ENCODE measurements around the gene DHRS7.

Gene DHRS7

GRCh38 chr14:60164712-60165546 lies at the start of gene DHRS7:
Gene DHRS7 (minus strand): TSS chr14:60165398. CDS start chr14:60165309, 89 bp downstream.
- no peak for DNase-seq (ENCODE audit: low read depth, low spot score)
- Histone ChIP-seq H3K4me3 (ENCODE audit: low read length) (peak within 1 kb of the TSS; percentile 44), H3K9me3 (ENCODE audit: control insufficient read depth, insufficient read depth, low read length) (no peaks in the 10 kb centered on the region), H3K4me1 (ENCODE audit: control insufficient read depth, insufficient read depth, low read length) (peaks cover 1% of the 10 kb centered on the region; the same call in 1 of the 2 replicates), H3K27me3 (ENCODE audit: control insufficient read depth, insufficient read depth, low read length) (no peaks in the 10 kb centered on the region), H3K27ac (ENCODE audit: low read length) (no peak within 1 kb of the TSS), H3K36me3 (ENCODE audit: control insufficient read depth, insufficient read depth, low read length) (no peaks in the 10 kb centered on the region)
- WGBS (ENCODE audit: insufficient coverage, insufficient read length), result no CpG with 5 or more reads among the region's 68 CpGs

GRCh38 chr14:60214415-60215126 lies 49.4 kb upstream of the DHRS7 start:
- H3K27me3 ChIP-seq (ENCODE audit: control insufficient read depth, insufficient read depth, low read length), result no peaks in the 10 kb centered on the region

GRCh38 chr14:60214003-60214402 lies 48.8 kb upstream of the DHRS7 start:
- H3K27me3 ChIP-seq (ENCODE audit: control insufficient read depth, insufficient read depth, low read length), result no peaks in the 10 kb centered on the region
- no peaks in the 10 kb centered on the region for H3K36me3 ChIP-seq (ENCODE audit: control insufficient read depth, insufficient read depth, low read length)
- H3K27ac ChIP-seq (ENCODE audit: low read length), result no peak overlapping the region
- no peaks in the 10 kb centered on the region for H3K9me3 ChIP-seq (ENCODE audit: control insufficient read depth, insufficient read depth, low read length)
- no peak overlapping the region for H3K4me3 ChIP-seq (ENCODE audit: low read length)
- H3K4me1 ChIP-seq (ENCODE audit: control insufficient read depth, insufficient read depth, low read length), result no peaks in the 10 kb centered on the region
- no peak for DNase-seq (ENCODE audit: low read depth, low spot score)
- no CpG with 5 or more reads among the region's 3 CpGs for WGBS (ENCODE audit: insufficient coverage, insufficient read length)

More at GRCh38 chr14:60214415-60215126, 49.4 kb upstream of the DHRS7 start:
- H3K4me3 ChIP-seq (ENCODE audit: low read length), result no peak overlapping the region
- DNase-seq (ENCODE audit: low read depth, low spot score), result no peak
- H3K9me3 ChIP-seq (ENCODE audit: control insufficient read depth, insufficient read depth, low read length), result no peaks in the 10 kb centered on the region
- no CpG with 5 or more reads among the region's 1 CpG for WGBS (ENCODE audit: insufficient coverage, insufficient read length)
- H3K4me1 ChIP-seq (ENCODE audit: control insufficient read depth, insufficient read depth, low read length), result no peaks in the 10 kb centered on the region
- H3K36me3 ChIP-seq (ENCODE audit: control insufficient read depth, insufficient read depth, low read length), result no peaks in the 10 kb centered on the region
- no peak overlapping the region for H3K27ac ChIP-seq (ENCODE audit: low read length)

GRCh38 chr14:60212503-60213371 lies 47.5 kb upstream of the DHRS7 start:
- no CpG with 5 or more reads among the region's 5 CpGs for WGBS (ENCODE audit: insufficient coverage, insufficient read length)
- H3K4me1 ChIP-seq (ENCODE audit: control insufficient read depth, insufficient read depth, low read length), result no peaks in the 10 kb centered on the region
- H3K27me3 ChIP-seq (ENCODE audit: control insufficient read depth, insufficient read depth, low read length), result no peaks in the 10 kb centered on the region
- no peak overlapping the region for H3K27ac ChIP-seq (ENCODE audit: low read length)
- no peaks in the 10 kb centered on the region for H3K36me3 ChIP-seq (ENCODE audit: control insufficient read depth, insufficient read depth, low read length)
- no peak overlapping the region for H3K4me3 ChIP-seq (ENCODE audit: low read length)
- no peaks in the 10 kb centered on the region for H3K9me3 ChIP-seq (ENCODE audit: control insufficient read depth, insufficient read depth, low read length)
- no peak for DNase-seq (ENCODE audit: low read depth, low spot score)

- Histone ChIP-seq H3K36me3 (ENCODE audit: control insufficient read depth, insufficient read depth, low read length) (no peaks in the 10 kb centered on the region), H3K27me3 (ENCODE audit: control insufficient read depth, insufficient read depth, low read length) (no peaks in the 10 kb centered on the region), H3K4me1 (ENCODE audit: control insufficient read depth, insufficient read depth, low read length) (no peaks in the 10 kb centered on the region), H3K4me3 (ENCODE audit: low read length) (no peak overlapping the region), H3K27ac (ENCODE audit: low read length) (no peak overlapping the region), H3K9me3 (ENCODE audit: control insufficient read depth, insufficient read depth, low read length) (no peaks in the 10 kb centered on the region)
- DNase-seq (ENCODE audit: low read depth, low spot score), result no peak
- WGBS (ENCODE audit: insufficient coverage, insufficient read length), result no CpG with 5 or more reads among the region's 3 CpGs
Measured at GRCh38 chr14:60211153-60211552, 46.0 kb upstream of the DHRS7 start.

- no peak overlapping the region for H3K4me3 ChIP-seq (ENCODE audit: low read length)
- no peak for DNase-seq (ENCODE audit: low read depth, low spot score)
- no CpG with 5 or more reads among the region's 1 CpG for WGBS (ENCODE audit: insufficient coverage, insufficient read length)
- no peak overlapping the region for H3K27ac ChIP-seq (ENCODE audit: low read length)
- no peaks in the 10 kb centered on the region for H3K27me3 ChIP-seq (ENCODE audit: control insufficient read depth, insufficient read depth, low read length)
- no peaks in the 10 kb centered on the region for H3K4me1 ChIP-seq (ENCODE audit: control insufficient read depth, insufficient read depth, low read length)
- no peaks in the 10 kb centered on the region for H3K9me3 ChIP-seq (ENCODE audit: control insufficient read depth, insufficient read depth, low read length)
- H3K36me3 ChIP-seq (ENCODE audit: control insufficient read depth, insufficient read depth, low read length), result no peaks in the 10 kb centered on the region
Measured at GRCh38 chr14:60210703-60211102, 45.5 kb upstream of the DHRS7 start.

- H3K27ac ChIP-seq (ENCODE audit: low read length), result no peak overlapping the region
- H3K9me3 ChIP-seq (ENCODE audit: control insufficient read depth, insufficient read depth, low read length), result no peaks in the 10 kb centered on the region
- WGBS (ENCODE audit: insufficient coverage, insufficient read length), result 100% methylated on average over 1 of the region's 6 CpGs
- no peaks in the 10 kb centered on the region for H3K36me3 ChIP-seq (ENCODE audit: control insufficient read depth, insufficient read depth, low read length)
- DNase-seq (ENCODE audit: low read depth, low spot score), result no peak
- H3K4me3 ChIP-seq (ENCODE audit: low read length), result no peak overlapping the region
- H3K27me3 ChIP-seq (ENCODE audit: control insufficient read depth, insufficient read depth, low read length), result no peaks in the 10 kb centered on the region
- H3K4me1 ChIP-seq (ENCODE audit: control insufficient read depth, insufficient read depth, low read length), result peaks cover 4% of the 10 kb centered on the region; the same call in 1 of the 2 replicates
Measured at GRCh38 chr14:60206837-60207533, 41.8 kb upstream of the DHRS7 start.

- DNase-seq (ENCODE audit: low read depth, low spot score), result no peak
- WGBS (ENCODE audit: insufficient coverage, insufficient read length), result no CpG with 5 or more reads among the region's 7 CpGs
- Histone ChIP-seq H3K27me3 (ENCODE audit: control insufficient read depth, insufficient read depth, low read length) (no peaks in the 10 kb centered on the region), H3K36me3 (ENCODE audit: control insufficient read depth, insufficient read depth, low read length) (no peaks in the 10 kb centered on the region), H3K27ac (ENCODE audit: low read length) (no peak overlapping the region), H3K9me3 (ENCODE audit: control insufficient read depth, insufficient read depth, low read length) (no peaks in the 10 kb centered on the region), H3K4me1 (ENCODE audit: control insufficient read depth, insufficient read depth, low read length) (peaks cover 4% of the 10 kb centered on the region; the same call in 1 of the 2 replicates), H3K4me3 (ENCODE audit: low read length) (no peak overlapping the region)
Measured at GRCh38 chr14:60206249-60206670, 41.1 kb upstream of the DHRS7 start.

GRCh38 chr14:60204843-60205774 lies 39.9 kb upstream of the DHRS7 start:
- Histone ChIP-seq H3K4me3 (ENCODE audit: low read length) (no peak overlapping the region), H3K36me3 (ENCODE audit: control insufficient read depth, insufficient read depth, low read length) (no peaks in the 10 kb centered on the region), H3K27me3 (ENCODE audit: control insufficient read depth, insufficient read depth, low read length) (no peaks in the 10 kb centered on the region), H3K9me3 (ENCODE audit: control insufficient read depth, insufficient read depth, low read length) (no peaks in the 10 kb centered on the region), H3K27ac (ENCODE audit: low read length) (no peak overlapping the region), H3K4me1 (ENCODE audit: control insufficient read depth, insufficient read depth, low read length) (peaks cover 4% of the 10 kb centered on the region; the same call in 1 of the 2 replicates)
- no peak for DNase-seq (ENCODE audit: low read depth, low spot score)
- WGBS (ENCODE audit: insufficient coverage, insufficient read length), result no CpG with 5 or more reads among the region's 6 CpGs
